HEK293 (cell line): ENCODE measurements around the gene PTGIR.

Source experiments
- HOXA7 ChIP-seq: sonication (generic); formaldehyde crosslinking; IDR thresholded peaks from 2 replicates; pipeline ENCODE4 v1.8.1; 2022; ENCODE audit warnings: missing genetic modification reagents, borderline replicate concordance
- KLF1 ChIP-seq: fragments of 450-650 bp; formaldehyde crosslinking; IDR thresholded peaks from 2 replicates; pipeline ENCODE4 v1.5.1; 2016; ENCODE audit warnings: missing biosample characterization, missing genetic modification characterization
- OSR2 ChIP-seq: fragments of 450-650 bp; formaldehyde crosslinking; IDR thresholded peaks from 2 replicates; pipeline ENCODE4 v1.5.1; 2016; ENCODE audit warnings: missing biosample characterization, missing genetic modification characterization
- REPIN1 ChIP-seq: fragments of 450-650 bp; formaldehyde crosslinking; IDR thresholded peaks from 2 replicates; pipeline ENCODE4 v1.5.1; 2017; ENCODE audit warnings: missing biosample characterization, missing genetic modification characterization, low read depth
- YY2 ChIP-seq: fragments of 450-650 bp; formaldehyde crosslinking; IDR thresholded peaks from 2 replicates; pipeline ENCODE4 v1.5.1; 2016; ENCODE audit warnings: missing biosample characterization, missing genetic modification characterization
- ZBTB1 ChIP-seq: fragments of 450-650 bp; formaldehyde crosslinking; IDR thresholded peaks from 2 replicates; pipeline ENCODE4 v1.5.1; 2016; ENCODE audit warnings: missing biosample characterization, missing genetic modification characterization
- ZNF302 ChIP-seq: fragments of 450-650 bp; formaldehyde crosslinking; IDR thresholded peaks from 2 replicates; pipeline ENCODE4 v1.5.1; 2016; ENCODE audit warnings: missing biosample characterization, missing genetic modification characterization, low read depth
- ZNF510 ChIP-seq: fragments of 450-650 bp; formaldehyde crosslinking; IDR thresholded peaks from 2 replicates; pipeline ENCODE4 v1.5.1; 2018; ENCODE audit warnings: mild to moderate bottlenecking, missing genetic modification characterization, missing biosample characterization; ENCODE audit not compliant: insufficient replicate concordance
- TF ChIP-seq, protein P1 (sequence below): fragments of 450-650 bp; formaldehyde crosslinking; IDR thresholded peaks from 2 replicates; pipeline ENCODE4 v1.5.1; 2016; ENCODE audit warnings: missing biosample characterization, missing genetic modification characterization
- TF ChIP-seq, protein P2 (sequence below): fragments of 450-650 bp; formaldehyde crosslinking; conservative IDR thresholded peaks from 2 replicates; pipeline ENCODE4 v1.5.1; 2016; ENCODE audit warnings: low read depth, missing biosample characterization, missing genetic modification characterization
- TF ChIP-seq, protein P3 (sequence below): fragments of 450-650 bp; formaldehyde crosslinking; IDR thresholded peaks from 2 replicates; pipeline ENCODE4 v1.5.1; 2016; ENCODE audit warnings: missing biosample characterization, missing genetic modification characterization
- TF ChIP-seq, protein P4 (sequence below): fragments of 450-650 bp; formaldehyde crosslinking; IDR thresholded peaks from 2 replicates; pipeline ENCODE4 v1.5.1; 2016; ENCODE audit warnings: missing biosample characterization, missing genetic modification characterization

DNA sequence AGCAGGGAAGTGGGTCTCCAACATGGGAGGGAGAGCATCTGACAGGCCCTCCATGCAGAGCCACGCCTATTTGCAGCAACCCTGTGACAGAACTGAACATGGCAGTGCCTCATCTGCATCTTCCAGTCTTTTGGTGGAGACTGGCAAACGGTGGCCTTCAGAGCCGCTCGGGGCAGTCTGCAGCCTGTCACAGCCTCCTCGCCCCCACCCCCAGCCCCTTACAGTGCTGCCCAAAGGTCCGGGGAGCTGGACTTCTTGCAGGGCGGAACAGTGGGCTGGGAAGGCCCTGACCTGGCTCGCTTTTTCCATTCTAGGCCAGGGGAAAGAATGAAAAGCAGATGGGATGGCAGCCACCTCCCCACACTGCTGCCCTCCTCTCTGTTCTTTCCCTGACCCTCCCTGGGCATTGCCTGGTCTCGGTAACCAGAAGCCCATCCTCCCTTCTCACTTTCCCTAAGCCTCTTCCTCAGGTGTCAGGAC, 21.1 kb downstream of the PTGIR start:
- TF ChIP-seq, protein P1, sequence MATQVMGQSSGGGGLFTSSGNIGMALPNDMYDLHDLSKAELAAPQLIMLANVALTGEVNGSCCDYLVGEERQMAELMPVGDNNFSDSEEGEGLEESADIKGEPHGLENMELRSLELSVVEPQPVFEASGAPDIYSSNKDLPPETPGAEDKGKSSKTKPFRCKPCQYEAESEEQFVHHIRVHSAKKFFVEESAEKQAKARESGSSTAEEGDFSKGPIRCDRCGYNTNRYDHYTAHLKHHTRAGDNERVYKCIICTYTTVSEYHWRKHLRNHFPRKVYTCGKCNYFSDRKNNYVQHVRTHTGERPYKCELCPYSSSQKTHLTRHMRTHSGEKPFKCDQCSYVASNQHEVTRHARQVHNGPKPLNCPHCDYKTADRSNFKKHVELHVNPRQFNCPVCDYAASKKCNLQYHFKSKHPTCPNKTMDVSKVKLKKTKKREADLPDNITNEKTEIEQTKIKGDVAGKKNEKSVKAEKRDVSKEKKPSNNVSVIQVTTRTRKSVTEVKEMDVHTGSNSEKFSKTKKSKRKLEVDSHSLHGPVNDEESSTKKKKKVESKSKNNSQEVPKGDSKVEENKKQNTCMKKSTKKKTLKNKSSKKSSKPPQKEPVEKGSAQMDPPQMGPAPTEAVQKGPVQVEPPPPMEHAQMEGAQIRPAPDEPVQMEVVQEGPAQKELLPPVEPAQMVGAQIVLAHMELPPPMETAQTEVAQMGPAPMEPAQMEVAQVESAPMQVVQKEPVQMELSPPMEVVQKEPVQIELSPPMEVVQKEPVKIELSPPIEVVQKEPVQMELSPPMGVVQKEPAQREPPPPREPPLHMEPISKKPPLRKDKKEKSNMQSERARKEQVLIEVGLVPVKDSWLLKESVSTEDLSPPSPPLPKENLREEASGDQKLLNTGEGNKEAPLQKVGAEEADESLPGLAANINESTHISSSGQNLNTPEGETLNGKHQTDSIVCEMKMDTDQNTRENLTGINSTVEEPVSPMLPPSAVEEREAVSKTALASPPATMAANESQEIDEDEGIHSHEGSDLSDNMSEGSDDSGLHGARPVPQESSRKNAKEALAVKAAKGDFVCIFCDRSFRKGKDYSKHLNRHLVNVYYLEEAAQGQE = no peak
- no peak for TF ChIP-seq ZBTB1 (tag by site-specific recombination)
- TF ChIP-seq, protein P2, sequence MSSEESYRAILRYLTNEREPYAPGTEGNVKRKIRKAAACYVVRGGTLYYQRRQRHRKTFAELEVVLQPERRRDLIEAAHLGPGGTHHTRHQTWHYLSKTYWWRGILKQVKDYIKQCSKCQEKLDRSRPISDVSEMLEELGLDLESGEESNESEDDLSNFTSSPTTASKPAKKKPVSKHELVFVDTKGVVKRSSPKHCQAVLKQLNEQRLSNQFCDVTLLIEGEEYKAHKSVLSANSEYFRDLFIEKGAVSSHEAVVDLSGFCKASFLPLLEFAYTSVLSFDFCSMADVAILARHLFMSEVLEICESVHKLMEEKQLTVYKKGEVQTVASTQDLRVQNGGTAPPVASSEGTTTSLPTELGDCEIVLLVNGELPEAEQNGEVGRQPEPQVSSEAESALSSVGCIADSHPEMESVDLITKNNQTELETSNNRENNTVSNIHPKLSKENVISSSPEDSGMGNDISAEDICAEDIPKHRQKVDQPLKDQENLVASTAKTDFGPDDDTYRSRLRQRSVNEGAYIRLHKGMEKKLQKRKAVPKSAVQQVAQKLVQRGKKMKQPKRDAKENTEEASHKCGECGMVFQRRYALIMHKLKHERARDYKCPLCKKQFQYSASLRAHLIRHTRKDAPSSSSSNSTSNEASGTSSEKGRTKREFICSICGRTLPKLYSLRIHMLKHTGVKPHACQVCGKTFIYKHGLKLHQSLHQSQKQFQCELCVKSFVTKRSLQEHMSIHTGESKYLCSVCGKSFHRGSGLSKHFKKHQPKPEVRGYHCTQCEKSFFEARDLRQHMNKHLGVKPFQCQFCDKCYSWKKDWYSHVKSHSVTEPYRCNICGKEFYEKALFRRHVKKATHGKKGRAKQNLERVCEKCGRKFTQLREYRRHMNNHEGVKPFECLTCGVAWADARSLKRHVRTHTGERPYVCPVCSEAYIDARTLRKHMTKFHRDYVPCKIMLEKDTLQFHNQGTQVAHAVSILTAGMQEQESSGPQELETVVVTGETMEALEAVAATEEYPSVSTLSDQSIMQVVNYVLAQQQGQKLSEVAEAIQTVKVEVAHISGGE (tag by site-specific recombination) = no peak
- TF ChIP-seq, protein P3, sequence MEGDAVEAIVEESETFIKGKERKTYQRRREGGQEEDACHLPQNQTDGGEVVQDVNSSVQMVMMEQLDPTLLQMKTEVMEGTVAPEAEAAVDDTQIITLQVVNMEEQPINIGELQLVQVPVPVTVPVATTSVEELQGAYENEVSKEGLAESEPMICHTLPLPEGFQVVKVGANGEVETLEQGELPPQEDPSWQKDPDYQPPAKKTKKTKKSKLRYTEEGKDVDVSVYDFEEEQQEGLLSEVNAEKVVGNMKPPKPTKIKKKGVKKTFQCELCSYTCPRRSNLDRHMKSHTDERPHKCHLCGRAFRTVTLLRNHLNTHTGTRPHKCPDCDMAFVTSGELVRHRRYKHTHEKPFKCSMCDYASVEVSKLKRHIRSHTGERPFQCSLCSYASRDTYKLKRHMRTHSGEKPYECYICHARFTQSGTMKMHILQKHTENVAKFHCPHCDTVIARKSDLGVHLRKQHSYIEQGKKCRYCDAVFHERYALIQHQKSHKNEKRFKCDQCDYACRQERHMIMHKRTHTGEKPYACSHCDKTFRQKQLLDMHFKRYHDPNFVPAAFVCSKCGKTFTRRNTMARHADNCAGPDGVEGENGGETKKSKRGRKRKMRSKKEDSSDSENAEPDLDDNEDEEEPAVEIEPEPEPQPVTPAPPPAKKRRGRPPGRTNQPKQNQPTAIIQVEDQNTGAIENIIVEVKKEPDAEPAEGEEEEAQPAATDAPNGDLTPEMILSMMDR (tag by site-specific recombination) = no peak
- TF ChIP-seq KLF1 (tag by site-specific recombination) = no peak
- TF ChIP-seq OSR2 (tag by site-specific recombination) = no peak
- TF ChIP-seq REPIN1 (tag by site-specific recombination) = no peak
- TF ChIP-seq YY2 (tag by site-specific recombination) = no peak
- no peak for TF ChIP-seq ZNF510 (tag by site-specific recombination)
- TF ChIP-seq, protein P4, sequence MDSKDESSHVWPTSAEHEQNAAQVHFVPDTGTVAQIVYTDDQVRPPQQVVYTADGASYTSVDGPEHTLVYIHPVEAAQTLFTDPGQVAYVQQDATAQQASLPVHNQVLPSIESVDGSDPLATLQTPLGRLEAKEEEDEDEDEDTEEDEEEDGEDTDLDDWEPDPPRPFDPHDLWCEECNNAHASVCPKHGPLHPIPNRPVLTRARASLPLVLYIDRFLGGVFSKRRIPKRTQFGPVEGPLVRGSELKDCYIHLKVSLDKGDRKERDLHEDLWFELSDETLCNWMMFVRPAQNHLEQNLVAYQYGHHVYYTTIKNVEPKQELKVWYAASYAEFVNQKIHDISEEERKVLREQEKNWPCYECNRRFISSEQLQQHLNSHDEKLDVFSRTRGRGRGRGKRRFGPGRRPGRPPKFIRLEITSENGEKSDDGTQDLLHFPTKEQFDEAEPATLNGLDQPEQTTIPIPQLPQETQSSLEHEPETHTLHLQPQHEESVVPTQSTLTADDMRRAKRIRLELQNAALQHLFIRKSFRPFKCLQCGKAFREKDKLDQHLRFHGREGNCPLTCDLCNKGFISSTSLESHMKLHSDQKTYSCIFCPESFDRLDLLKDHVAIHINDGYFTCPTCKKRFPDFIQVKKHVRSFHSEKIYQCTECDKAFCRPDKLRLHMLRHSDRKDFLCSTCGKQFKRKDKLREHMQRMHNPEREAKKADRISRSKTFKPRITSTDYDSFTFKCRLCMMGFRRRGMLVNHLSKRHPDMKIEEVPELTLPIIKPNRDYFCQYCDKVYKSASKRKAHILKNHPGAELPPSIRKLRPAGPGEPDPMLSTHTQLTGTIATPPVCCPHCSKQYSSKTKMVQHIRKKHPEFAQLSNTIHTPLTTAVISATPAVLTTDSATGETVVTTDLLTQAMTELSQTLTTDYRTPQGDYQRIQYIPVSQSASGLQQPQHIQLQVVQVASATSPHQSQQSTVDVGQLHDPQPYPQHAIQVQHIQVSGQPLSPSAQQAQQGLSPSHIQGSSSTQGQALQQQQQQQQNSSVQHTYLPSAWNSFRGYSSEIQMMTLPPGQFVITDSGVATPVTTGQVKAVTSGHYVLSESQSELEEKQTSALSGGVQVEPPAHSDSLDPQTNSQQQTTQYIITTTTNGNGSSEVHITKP (tag by site-specific recombination) = no peak
- no peak for TF ChIP-seq ZNF302 (tag by site-specific recombination)
- no peak for TF ChIP-seq HOXA7 (CRISPR knock-in tag)
